Neural progenitor cell (in vitro differentiated cells): Measurements from ENCODE around the gene KIF1B.

Source experiments
- EZH2phosphoT487 ChIP-seq: fragments of 200-600 bp; sonication (generic); IDR thresholded peaks from 2 replicates; pipeline ENCODE4 v1.6.1; 2017; ENCODE audit warnings: antibody characterized with exemption
- TF ChIP-seq, protein P1 (sequence below): fragments of 200-600 bp; sonication (generic); IDR thresholded peaks from 2 replicates; pipeline ENCODE4 v1.5.1; 2017; ENCODE audit warnings: antibody characterized with exemption, mild to moderate bottlenecking

- no peak for TF ChIP-seq EZH2phosphoT487
- TF ChIP-seq, protein P1, sequence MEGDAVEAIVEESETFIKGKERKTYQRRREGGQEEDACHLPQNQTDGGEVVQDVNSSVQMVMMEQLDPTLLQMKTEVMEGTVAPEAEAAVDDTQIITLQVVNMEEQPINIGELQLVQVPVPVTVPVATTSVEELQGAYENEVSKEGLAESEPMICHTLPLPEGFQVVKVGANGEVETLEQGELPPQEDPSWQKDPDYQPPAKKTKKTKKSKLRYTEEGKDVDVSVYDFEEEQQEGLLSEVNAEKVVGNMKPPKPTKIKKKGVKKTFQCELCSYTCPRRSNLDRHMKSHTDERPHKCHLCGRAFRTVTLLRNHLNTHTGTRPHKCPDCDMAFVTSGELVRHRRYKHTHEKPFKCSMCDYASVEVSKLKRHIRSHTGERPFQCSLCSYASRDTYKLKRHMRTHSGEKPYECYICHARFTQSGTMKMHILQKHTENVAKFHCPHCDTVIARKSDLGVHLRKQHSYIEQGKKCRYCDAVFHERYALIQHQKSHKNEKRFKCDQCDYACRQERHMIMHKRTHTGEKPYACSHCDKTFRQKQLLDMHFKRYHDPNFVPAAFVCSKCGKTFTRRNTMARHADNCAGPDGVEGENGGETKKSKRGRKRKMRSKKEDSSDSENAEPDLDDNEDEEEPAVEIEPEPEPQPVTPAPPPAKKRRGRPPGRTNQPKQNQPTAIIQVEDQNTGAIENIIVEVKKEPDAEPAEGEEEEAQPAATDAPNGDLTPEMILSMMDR = no peak
Observed at GRCh38 chr1:10322821-10323220, 112.5 kb downstream of the KIF1B start.
